HG02571 (cell line): Measurements from ENCODE around the gene ADD3.
"Not testable (repeated sequence)": the region's sequence is repeated elsewhere in the genome, so short reads cannot be mapped to it uniquely, and the experiment has no call there.

Experiments used
- ATAC-seq: cut with Tn5 transposase; IDR thresholded peaks from one replicate; pipeline ENCODE4 v1.9.1; 2021; ENCODE audit warnings: mild to moderate bottlenecking, moderate library complexity; ENCODE audit not compliant: unreplicated experiment

ADD3 gene

DNA sequence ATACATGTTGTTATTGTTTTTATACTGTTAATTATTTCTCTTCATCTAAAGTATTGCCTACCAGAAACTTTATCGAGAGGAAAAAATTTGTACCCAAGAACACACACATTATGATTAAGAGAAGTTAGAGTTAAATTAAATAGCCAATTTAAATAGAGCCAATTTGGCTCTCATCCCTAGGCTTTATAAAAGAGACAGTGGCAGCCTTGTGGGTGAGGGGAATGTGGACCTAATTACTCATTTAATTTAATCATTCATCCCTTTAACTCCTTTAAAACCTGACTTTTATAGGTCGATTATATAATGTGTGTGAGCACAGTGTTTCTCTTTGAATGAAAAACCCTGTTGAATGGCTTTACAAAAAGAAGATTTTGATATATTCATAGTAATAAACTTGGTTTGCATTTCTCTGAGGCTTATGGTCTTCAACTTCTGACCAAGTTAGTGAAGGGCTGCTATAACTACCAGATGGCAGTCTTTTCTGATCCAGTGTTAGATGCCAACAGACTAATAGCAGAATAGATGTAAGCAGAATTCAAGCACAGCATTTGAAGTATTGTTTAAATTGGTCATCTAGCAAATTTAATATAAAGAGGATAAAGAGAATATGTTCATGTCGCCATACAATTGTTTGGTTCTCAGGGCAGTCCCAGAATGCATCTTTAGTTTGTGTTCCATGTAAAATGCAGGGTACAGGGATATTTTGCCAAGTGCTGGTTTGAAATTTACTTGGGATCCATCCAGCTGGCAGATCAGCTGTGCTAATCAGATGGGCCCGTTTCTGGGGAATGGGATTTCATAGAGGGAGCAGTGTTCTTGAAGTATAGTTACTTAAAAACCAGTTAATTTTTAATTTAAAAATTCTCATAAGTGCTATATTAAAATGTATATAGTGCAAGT is 25.3 kb downstream of the ADD3 start:
- ATAC-seq = no peak

DNA sequence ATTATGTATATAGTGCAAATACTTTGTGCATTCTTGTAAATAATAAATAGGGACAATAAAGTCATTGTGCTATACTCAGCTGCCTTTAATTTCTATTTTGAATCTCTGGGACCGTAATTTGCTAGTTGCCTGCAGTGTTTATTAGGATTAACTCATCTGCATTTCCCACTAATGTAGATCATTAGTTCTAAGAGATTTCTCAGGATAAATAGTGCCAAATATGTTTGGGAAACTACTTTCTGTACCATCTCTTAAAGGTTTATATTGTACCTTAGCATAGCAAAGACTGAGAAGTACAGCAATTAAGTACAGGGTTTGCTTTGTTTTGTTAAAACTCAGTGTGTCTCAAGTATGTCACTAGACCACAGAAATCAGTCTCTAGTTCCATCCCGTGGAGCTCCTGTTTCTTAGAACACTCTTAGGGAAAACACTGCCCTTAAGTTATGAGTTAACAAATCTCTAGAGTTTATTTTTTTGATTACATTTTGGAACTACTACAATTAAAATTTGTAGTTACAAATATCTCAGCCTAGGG is 26.0 kb downstream of the ADD3 start:
- ATAC-seq = no peak

DNA sequence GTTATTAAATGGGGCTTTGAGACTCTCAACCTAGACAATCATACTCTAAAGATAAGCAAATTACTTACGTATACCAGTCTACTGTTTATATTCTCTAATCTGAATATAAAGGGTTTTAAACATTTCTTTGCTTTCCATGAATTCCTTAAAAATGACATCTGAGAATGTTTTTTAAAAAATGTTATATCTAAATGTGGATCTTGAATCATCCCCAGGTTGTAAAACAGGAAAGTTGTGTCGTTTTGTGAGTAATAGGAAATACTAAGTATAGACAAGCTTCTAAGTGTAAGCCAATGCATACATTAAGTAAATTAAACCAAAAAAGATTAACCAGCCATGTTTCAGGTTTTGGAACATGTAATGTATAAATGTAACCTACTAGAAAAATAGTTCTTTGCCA is 26.8 kb downstream of the ADD3 start:
- ATAC-seq = no peak

DNA sequence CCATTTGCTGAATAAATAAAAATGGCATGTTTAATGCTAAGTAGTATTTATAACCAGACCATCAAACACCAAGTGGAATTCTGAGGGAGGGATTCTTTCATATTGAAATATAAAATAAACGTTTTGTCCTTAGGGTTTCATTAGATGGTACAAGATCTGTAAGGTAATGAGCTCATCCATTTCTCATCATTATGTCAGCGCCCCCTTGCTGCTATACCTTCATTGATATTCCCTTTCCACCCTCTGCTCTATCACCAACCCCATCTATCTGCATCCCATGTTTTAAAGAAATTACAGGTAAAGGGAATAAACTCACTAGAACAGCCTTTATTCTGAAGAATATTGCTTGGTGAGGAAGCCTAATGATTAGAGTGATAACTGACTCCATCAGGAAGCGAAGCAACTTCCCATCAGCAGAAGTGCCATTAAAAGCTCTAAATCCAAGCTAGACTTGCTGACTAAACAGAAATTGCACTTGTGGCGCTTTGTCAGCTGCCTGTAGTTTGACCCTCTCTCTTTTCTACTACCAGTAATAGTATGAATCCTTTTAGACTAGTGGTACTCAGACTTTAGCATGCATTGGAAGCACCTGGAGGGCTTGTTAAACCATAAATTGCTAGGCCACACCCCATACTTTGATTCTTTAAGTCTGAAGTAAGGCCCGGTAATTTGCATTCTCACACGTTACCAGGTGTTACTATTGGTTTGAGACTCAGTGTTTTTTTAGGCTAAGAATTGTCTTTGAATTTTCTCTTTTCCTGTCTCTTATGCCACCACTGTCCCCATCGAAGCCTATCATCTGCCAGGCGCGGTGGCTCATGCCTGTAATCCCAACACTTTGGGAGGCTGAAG is 27.5 kb downstream of the ADD3 start:
- ATAC-seq = no peak

DNA sequence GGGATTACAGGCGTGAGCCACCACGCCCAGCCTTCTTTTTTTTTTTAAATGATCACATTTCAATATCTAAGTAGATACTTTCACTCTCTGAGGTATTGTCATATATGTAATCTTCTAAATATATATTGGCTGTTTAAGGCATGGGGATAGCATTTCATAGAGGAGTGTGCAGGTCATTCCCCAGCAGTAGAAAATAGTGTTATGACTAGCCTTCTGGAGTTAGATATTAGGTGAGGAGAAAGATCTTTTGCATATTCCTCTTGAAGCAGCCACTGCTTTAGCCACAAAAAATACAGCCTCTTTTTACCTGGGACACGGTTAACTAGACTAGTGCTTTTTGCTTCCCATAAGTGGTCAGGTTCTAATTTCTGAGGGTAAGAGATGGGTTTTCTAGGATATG is 28.9 kb downstream of the ADD3 start:
- ATAC-seq = no peak

DNA sequence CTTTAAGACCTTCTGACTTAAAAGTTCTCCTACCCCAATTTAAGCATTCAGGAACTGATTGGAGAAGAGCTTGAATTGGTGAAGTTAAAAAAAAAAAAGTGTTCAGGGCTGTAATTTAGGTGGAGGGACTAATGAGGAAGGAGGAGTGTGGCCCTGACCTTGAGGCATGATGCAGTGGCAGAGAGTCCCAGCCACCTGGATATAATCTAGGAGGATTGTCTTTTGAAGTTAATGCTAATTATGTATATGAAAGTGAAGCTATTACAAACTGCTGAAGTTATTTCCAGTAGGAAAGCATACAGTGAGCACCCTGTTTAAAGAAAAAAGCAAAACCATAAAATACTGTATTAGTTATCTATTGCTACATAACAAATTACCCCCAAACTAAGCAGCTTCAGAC is 31.5 kb downstream of the ADD3 start:
- no peak for ATAC-seq

DNA sequence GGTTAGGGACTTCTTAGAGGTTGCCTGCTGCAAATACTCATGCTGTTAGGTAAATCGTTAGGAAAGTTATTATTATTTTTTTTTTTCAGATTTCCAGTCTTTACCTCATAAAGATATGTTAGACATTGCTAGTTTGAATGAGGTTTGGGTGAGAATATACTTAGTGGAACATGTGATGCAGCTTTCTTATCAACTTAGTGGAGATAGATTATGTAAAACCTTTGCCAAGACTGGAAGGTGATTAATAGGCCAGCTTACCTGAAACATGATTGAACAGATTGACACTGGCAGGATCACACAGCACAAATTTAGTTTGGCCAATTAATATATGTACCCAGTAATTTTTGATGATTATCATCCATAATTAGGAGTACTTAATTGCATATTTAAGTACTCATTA is 32.3 kb downstream of the ADD3 start:
- ATAC-seq = no peak

DNA sequence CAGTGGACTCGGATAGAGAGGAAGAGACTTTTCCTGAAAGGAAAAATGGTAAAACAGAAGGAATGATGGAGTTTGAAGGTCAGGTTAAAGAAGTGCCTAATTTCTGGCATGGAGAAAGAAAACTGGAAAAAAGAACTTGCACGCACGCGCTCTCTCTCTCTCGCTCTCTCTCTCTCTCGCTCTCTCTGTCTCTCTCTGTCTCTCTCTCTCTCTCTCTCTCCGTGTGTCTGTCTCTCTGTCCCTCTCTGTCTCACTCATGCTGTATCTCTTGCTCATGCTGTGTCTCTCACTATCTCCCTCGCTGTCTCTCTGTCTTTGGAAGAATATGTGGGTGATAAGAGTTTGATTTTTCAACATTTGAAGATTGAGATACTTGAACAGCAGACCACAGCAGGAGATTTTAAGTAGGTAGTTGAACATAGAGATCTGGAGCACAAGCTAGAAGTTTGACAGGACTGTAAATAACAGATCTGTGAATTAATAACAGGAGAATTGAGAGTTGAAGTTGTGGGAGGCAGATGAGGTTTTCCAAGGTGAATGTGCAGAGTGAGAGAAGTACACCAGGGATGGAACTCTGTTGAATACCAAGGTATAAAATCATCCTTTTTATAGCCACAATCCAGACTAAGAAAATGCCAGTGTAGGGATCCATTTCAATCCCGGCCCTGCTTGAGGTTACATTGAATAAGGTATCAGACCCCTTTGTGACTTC is 33.1 kb downstream of the ADD3 start:
- no peak for ATAC-seq

DNA sequence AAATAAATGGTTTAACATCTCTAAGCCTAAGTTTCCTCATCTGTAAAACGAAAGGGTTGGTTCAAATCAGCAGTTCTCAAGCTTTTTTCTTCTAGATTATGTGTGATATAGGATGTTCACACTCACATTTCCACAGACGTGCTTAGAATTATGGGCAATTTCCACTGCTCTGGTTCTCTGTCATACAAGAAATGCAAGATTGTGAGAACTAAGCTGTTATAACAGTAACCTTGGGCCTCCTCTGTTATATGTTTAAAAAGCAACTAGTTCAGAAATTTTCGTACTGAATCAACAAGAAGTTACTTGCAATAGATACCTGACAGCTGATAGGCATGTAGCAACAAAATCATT is 33.7 kb downstream of the ADD3 start:
- ATAC-seq = no peak

DNA sequence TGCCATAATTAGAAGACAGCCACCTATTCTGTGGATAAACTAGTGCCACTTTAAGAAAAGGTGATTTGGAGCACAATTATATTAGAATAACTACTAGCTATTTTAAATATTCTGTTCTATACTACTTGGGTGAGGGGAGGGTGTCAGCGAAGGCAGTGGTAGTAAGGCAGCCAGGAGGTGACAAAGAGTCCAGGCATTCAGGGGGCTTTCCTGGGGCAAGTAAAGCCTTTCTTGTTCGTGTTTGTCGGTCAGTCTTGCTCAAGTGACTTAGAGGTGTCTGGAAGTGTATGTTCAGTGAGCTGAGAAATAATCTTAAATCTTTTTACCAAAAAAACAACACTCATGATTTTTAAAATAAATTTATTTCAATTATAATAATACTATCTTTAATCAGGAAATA is 34.4 kb downstream of the ADD3 start:
- ATAC-seq = no peak

DNA sequence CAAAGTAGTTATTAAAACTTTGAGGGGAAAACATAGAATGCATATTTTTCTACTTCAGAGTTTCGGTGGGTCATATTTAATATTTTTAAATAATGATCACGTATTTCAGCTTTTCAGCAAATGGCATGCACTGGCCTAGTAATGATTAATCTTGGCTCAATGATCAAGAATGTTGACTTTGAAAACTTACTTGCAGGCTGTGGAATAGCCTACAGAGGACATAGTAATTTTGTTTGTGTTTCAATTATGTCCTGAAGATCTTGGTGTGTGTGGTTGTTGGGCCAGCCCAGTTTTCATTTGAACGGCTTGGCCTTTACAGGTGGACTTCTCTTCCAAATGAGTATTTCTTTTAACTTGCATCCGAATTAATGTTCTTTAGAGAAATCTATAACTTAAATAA is 35.1 kb downstream of the ADD3 start:
- ATAC-seq = no peak

DNA sequence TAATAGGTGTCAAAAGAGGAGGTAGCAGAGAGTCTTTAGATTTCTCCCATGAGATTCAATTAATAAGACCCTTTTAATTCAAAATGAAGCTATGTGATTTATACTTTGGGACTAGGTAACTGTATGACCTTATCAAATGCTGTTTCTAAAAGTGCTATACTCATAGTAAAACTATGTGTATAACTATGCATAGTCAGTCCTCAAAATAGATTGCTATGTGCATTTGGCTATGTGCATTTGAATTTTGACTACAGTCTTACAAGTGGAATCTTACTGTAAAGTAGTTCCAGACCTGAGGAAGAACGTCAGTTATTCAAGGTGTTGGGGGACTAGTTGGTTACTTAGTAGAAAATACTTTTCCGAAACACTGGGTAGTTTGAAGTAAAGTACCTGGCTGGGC is 36.9 kb downstream of the ADD3 start:
- no peak for ATAC-seq

DNA sequence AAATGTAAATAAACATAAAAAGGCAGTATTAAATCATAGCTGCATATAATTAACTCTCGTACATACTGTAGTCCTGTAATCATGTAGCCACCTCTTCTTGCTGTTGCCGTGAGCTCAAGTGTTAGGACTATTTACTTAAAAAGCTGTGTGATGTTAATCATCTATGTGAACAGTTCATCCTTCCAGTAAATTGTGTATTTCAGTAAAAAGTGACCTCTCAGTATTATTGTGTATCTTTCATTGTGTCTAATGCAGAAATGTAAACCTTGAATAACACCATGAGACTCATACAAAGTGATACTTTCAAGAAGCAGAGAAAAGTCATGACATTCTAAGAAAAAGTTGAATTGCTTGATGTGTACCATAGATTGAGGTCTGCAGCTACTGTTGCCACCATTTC is 38.0 kb downstream of the ADD3 start:
- no peak for ATAC-seq

DNA sequence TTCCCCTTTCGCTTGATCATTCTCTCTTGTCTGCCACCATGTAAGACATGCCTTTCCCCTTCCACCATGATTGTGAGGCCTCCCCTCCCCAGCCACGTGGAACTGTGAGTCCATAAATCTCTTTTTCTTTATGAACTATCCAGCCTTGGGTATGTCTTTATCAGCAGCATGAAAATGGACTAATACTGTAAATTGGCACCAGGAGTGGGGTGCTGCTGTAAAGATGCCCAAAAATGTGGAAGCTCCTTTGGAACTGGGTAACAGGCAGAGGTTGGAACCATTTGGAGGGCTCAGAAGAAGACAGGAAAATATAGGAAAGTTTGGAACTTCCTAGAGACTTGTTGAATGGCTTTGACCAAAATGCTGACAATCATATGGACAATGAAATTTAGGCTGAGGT is 40.4 kb downstream of the ADD3 start:
- not testable (repeated sequence) for ATAC-seq

DNA sequence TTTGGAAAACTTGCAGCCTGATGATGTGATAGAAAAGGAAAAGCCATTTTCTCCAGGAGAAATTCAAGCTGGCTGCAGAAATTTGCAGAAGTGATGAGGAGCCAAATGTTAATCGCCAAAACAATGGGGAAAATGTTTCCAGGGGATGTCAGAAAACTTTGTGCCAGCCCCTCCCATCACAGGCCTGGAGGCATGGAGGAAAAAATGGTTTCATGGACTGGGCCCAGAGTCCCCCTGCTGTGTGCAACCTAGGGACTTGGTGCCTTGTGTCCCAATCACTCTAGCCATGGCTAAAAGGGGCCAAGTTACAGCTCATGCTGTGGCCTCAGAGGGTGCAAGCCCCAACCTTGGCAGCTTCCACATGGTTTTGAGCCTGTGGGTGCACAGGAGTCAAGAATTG is 41.0 kb downstream of the ADD3 start:
- ATAC-seq = no peak

DNA sequence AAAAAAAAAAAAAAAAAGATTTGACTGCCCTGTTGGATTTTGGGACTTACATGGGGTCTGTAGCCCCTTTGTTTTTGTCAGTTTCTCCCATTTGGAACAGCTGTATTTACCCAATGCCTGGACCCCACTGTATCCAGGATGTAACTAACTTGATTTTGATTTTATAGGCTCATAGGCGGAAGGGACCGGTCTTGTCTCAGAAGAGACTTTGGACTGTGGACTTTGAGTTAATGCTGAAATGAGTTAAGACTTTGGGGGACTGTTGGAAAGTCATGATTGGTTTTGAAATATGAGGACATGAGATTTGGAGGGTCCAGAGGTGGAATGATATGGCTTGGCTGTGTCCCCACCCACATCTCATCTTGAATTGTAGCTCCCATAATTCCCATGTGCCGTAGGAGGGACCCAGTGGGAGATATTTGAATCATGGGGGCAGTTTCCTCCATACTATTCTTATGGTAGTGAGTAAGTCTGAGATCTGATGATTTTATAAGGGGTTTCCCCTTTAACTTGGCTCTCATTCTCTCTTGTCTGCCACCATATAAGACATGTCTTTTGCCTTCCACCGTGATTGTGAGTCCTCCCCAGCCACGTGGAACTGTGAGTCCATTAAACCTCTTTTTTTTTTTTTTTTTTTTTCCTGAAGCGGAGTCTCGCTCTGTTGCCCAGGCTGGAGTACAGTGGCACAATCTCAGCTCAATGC is 42.3 kb downstream of the ADD3 start:
- not testable (repeated sequence) for ATAC-seq

DNA sequence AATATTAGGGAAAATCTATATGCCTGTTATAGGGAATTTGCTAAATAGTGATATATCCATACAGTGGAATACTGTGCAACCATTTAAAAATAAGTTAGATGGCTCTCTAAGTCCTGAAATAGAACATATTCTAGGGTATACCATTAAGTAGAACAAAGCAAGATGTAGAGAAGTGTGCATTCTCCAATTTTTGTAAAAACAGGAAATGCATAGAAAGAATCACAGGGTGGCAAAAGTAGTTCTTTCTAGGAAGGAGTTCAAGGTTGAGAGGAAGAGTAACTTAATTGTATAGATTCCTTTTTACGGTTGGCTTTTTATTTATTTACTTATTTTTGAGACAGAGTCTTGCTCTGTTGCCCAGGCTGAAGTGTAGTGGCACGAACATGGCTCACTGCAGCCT is 43.7 kb downstream of the ADD3 start:
- ATAC-seq = no peak

DNA sequence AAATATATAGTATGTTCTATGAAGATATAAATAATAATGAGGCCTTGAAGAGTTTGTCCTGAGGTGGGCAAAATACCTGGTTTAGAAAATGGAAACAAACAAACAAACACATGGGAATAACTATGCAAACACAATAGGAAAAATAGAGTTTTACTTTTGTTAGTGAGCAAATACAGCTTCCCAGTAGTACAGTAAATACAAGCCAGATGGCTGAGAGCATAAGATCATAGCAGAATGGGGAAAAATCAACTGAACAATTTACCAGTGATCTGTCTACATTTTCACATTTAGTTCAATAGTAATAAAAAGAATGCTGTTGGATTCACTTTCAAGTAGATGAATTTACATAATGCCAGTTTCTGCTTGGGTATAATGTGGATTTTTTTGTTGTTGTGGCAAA is 45.1 kb downstream of the ADD3 start:
- no peak for ATAC-seq

DNA sequence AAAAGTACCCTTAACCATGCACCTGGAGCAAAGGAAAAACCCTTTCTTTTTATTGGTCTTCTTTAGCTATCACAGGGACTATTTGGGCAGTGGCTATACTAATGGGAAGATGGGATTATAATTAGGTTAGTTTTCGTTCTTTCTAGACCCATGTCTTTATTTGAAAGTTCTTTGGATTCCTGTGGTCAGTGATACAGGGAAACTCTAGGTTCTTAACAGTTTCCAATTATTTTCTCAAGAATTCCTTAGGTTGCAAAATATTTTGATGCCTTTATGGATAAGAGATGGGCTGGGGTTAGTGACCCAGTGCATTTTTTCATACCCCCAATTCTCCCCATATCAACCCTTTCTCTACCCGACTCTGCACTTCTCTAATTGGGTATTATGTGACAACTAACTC is 49.0 kb downstream of the ADD3 start:
- ATAC-seq = no peak

DNA sequence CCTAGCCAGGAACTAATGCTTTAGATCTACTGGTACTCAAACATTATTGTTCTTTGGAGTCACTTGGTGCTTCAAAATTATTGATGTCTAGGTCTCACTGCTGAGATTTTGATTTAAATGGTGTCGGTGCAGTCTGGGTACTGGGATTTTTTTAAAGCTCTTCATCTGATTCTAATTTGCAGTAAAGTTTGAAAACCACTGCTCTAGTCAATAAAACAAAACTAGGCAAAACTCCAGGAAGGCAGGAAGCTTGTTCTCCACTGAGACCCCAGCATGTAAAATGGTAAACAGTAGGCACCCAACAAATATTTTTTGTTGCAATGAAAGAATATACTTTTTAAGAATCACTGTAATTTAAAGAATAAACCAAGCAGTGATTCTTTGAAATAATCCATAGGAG is 49.7 kb downstream of the ADD3 start:
- ATAC-seq = no peak

DNA sequence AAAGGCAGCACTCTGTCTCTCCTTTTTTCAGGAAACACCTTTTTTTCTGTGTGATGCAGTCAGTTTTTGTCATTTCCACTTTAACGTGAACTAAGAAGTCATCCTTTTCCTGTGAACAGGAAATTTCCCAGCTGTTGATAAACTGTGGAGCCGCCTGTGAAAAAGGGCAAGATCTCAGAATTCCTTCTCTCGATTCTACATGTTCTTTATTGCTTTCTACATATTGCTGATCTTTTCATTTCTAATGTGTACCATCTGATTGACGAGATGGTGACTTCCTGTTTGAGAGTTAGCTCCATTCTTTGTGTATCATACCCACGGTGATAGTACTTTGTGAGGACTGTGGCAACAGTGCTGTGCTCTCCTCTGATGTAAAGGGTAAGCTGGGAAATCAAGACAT is 50.4 kb downstream of the ADD3 start:
- no peak for ATAC-seq
